HL-60 (cell line): ENCODE measurements around the gene CST8.

Experiments
- CTCF ChIP-seq: IDR thresholded peaks from one replicate; pipeline ENCODE4 v1.5.1; 2011; ENCODE audit warnings: low read length, control low read depth, inconsistent platforms; ENCODE audit not compliant: insufficient read depth
- GABPA ChIP-seq: IDR thresholded peaks from 2 replicates; pipeline ENCODE4 v1.6.1; 2012; ENCODE audit warnings: low read depth
- POLR2AphosphoS5 ChIP-seq: IDR thresholded peaks from 2 replicates; pipeline ENCODE4 v1.6.1; 2012; ENCODE audit warnings: low read depth
- SPI1 ChIP-seq: IDR thresholded peaks from 2 replicates; pipeline ENCODE4 v1.6.1; 2012; ENCODE audit warnings: low read depth, mild to moderate bottlenecking, borderline replicate concordance

GRCh38 chr20:23475395-23475794, 15.5 kb upstream of the CST8 start:
- TF ChIP-seq GABPA (no peak), CTCF (no peak), POLR2AphosphoS5 (no peak), SPI1 (no peak)
